Caco-2 (cell line): ENCODE results near the gene DGKQ. TPM values are rescaled to one million over a fixed set of nuclear protein-coding genes. Genes with fewer than 3 reads are reported as not detected.

Experiments used
- BruUV-seq: library from RNA; stranded (reverse); fragments of 400-500 nt; replicated peaks from 2 replicates; lab custom pipeline; 2021; lab: Mats Ljungman, UMichigan
- CTCF ChIA-PET: fragments of 300-600 bp; sonication (Branson Sonifier 250); formaldehyde crosslinking; loops from one replicate; lab custom pipeline; 2022; ENCODE audit warnings: antibody characterized with exemption; lab: Charles Lee
- POLR2A ChIA-PET: fragments of 300-600 bp; sonication (Branson Sonifier 250); formaldehyde crosslinking; loops from one replicate; lab custom pipeline; 2022; ENCODE audit warnings: antibody characterized with exemption; lab: Charles Lee
- DNase-seq, 2 experiments: peaks; one replicate each; pipeline versions ENCODE4 v3.0.0 to v3.0.0-alpha.2; 2020 to 2022
- H3K27me3 ChIP-seq: replicated peaks from 2 replicates; pipeline ENCODE4 v1.6.0; 2011; ENCODE audit warnings: low read length; ENCODE audit not compliant: control insufficient read depth, insufficient read depth
- H3K36me3 ChIP-seq: 2 replicates; pipeline ENCODE4 v1.5.1; 2011; ENCODE audit warnings: low read length; ENCODE audit not compliant: control insufficient read depth, insufficient read depth
- H3K4me1 ChIP-seq: fragments of 250-450 bp; sonication (Bioruptor Pico); 2 replicates; pipeline ENCODE4 v1.5.1; 2020; ENCODE audit warnings: mild to moderate bottlenecking
- H3K4me3 ChIP-seq: 2 replicates; pipeline ENCODE4 v1.5.1; 2011; ENCODE audit warnings: low read depth, mild to moderate bottlenecking, control low read depth, low read length
- H3K9me3 ChIP-seq: fragments of 250-450 bp; sonication (Bioruptor Pico); 2 replicates; pipeline ENCODE4 v1.5.1; 2020; ENCODE audit warnings: mild to moderate bottlenecking, moderate library complexity
- H3K27ac Mint-ChIP-seq: one replicate; pipeline ENCODE4 v1.8.0; 2022; ENCODE audit warnings: mixed read lengths; ENCODE audit not compliant: unreplicated experiment
- H3K27me3 Mint-ChIP-seq: one replicate; pipeline ENCODE4 v1.8.0; 2022; ENCODE audit warnings: mixed read lengths; ENCODE audit not compliant: insufficient read depth, unreplicated experiment
- H3K36me3 Mint-ChIP-seq: one replicate; pipeline ENCODE4 v1.8.0; 2022; ENCODE audit warnings: mild to moderate bottlenecking, mixed read lengths; ENCODE audit not compliant: insufficient read depth, unreplicated experiment
- H3K4me1 Mint-ChIP-seq: one replicate; pipeline ENCODE4 v1.8.0; 2022; ENCODE audit warnings: low read depth, mixed read lengths; ENCODE audit not compliant: unreplicated experiment
- H3K4me3 Mint-ChIP-seq: one replicate; pipeline ENCODE4 v1.8.0; 2022; ENCODE audit warnings: mild to moderate bottlenecking, moderate library complexity, mixed read lengths; ENCODE audit not compliant: unreplicated experiment
- H3K9me3 Mint-ChIP-seq: one replicate; pipeline ENCODE4 v1.8.0; 2022; ENCODE audit warnings: mixed read lengths; ENCODE audit not compliant: unreplicated experiment
- CTCF ChIP-seq, 2 experiments: fragments of 200-600 bp in 1 of 2; IDR thresholded peaks; 1 replicate in 1 of 2; 2 replicates in 1 of 2; pipeline versions ENCODE4 v1.5.1 to v1.8.0; 2011 to 2022; ENCODE audit warnings: antibody characterized with exemption in 1 of 2, control low read depth in 1 of 2, inconsistent platforms in 1 of 2, low read depth in 1 of 2, low read length in 1 of 2, mild to moderate bottlenecking in 1 of 2, moderate library complexity in 1 of 2; ENCODE audit not compliant: insufficient read depth in 1 of 2, severe bottlenecking in 1 of 2, unreplicated experiment in 1 of 2
- intact Hi-C: fragments of 100-400 bp; cut with micrococcal nuclease; formaldehyde crosslinking; loops from one replicate; pipeline ENCODE4 v1.10.0; 2022; ENCODE audit not compliant: unreplicated experiment
- total RNA-seq: library from RNA; stranded (reverse); gene quantifications from 2 replicates; pipeline ENCODE4 v1.2.3, GENCODE V29; 2022

DGKQ gene
- total RNA-seq, 1 experiment from 2014 or later: 14.1 TPM

GRCh38 chr4:914531-914930, 58.8 kb downstream of the DGKQ start:
- Histone ChIP-seq H3K36me3 (no peaks in the 10 kb centered on the region; the same call in 1 of the 2 replicates), H3K27me3 (no peaks in the 10 kb centered on the region), H3K9me3 (no peaks in the 10 kb centered on the region), H3K4me1 (no peaks in the 10 kb centered on the region), H3K4me3 (no peak overlapping the region)
- Mint-ChIP-seq H3K4me1 (no peaks in the 10 kb centered on the region), H3K9me3 (peaks cover 5% of the 10 kb centered on the region), H3K4me3 (no peak overlapping the region), H3K27ac (no peak overlapping the region), H3K27me3 (no peaks in the 10 kb centered on the region), H3K36me3 (peaks cover 27% of the 10 kb centered on the region)
- intact Hi-C loops: no loop called here
- POLR2A ChIA-PET: no interaction called here
- CTCF ChIA-PET: no interaction called here
- BruUV-seq: no TSS peak
- TF ChIP-seq CTCF (IDR thresholded peaks at IDR 0.05; ENCODE audit: insufficient read depth in 1 of 2, low read depth in 1 of 2, low read length in 1 of 2, severe bottlenecking in 1 of 2, unreplicated experiment in 1 of 2): no peak
- no peak for DNase-seq

GRCh38 chr4:913280-913618, 60.1 kb downstream of the DGKQ start:
- no TSS peak for BruUV-seq
- ChIA-PET CTCF (no interaction called here), POLR2A (no interaction called here)
- TF ChIP-seq CTCF (IDR thresholded peaks at IDR 0.05; ENCODE audit: insufficient read depth in 1 of 2, low read depth in 1 of 2, low read length in 1 of 2, severe bottlenecking in 1 of 2, unreplicated experiment in 1 of 2): no peak
- intact Hi-C loops: no loop called here
- Histone ChIP-seq H3K9me3 (no peaks in the 10 kb centered on the region), H3K4me3 (no peak overlapping the region), H3K36me3 (no peaks in the 10 kb centered on the region; the same call in 1 of the 2 replicates), H3K4me1 (no peaks in the 10 kb centered on the region), H3K27me3 (no peaks in the 10 kb centered on the region)
- DNase-seq: peak in 1 of 2 experiments; percentile 2
- no peaks in the 10 kb centered on the region for H3K27me3 Mint-ChIP-seq
- no peak overlapping the region for H3K4me3 Mint-ChIP-seq
- H3K27ac Mint-ChIP-seq: no peak overlapping the region
- H3K4me1 Mint-ChIP-seq: no peaks in the 10 kb centered on the region
- no peaks in the 10 kb centered on the region for H3K9me3 Mint-ChIP-seq
- peaks cover 31% of the 10 kb centered on the region for H3K36me3 Mint-ChIP-seq

- no peak overlapping the region for H3K27ac Mint-ChIP-seq
- intact Hi-C loops: no loop called here
- H3K4me1 Mint-ChIP-seq: no peaks in the 10 kb centered on the region
- H3K9me3 ChIP-seq: no peaks in the 10 kb centered on the region
- H3K4me3 Mint-ChIP-seq: no peak overlapping the region
- DNase-seq: peak in 1 of 2 experiments; percentile 5
- H3K27me3 ChIP-seq: no peaks in the 10 kb centered on the region
- POLR2A ChIA-PET: no interaction called here
- H3K4me1 ChIP-seq: no peaks in the 10 kb centered on the region
- peaks cover 31% of the 10 kb centered on the region for H3K36me3 Mint-ChIP-seq
- TF ChIP-seq CTCF (IDR thresholded peaks at IDR 0.05; ENCODE audit: insufficient read depth in 1 of 2, low read depth in 1 of 2, low read length in 1 of 2, severe bottlenecking in 1 of 2, unreplicated experiment in 1 of 2): no peak
- no peaks in the 10 kb centered on the region for H3K27me3 Mint-ChIP-seq
- CTCF ChIA-PET: no interaction called here
- H3K9me3 Mint-ChIP-seq: no peaks in the 10 kb centered on the region
- H3K36me3 ChIP-seq: no peaks in the 10 kb centered on the region; the same call in 1 of the 2 replicates
- no peak overlapping the region for H3K4me3 ChIP-seq
- BruUV-seq: no TSS peak
Measured at GRCh38 chr4:912548-913279, 60.7 kb downstream of the DGKQ start.
